CD14-positive monocyte (primary cell): ENCODE measurements around the gene NPR3. TPM values are rescaled to one million over a fixed set of nuclear protein-coding genes. Genes with fewer than 3 reads are reported as not detected.

Source experiments
- DNase-seq, 3 donors: peaks; one replicate each; pipeline ENCODE4 v3.0.0-alpha.2; 2011 to 2022
- H2AFZ ChIP-seq: 2 replicates; pipeline ENCODE4 v1.6.0; 2012; ENCODE audit warnings: mild to moderate bottlenecking, low read depth, low read length, inconsistent platforms; ENCODE audit not compliant: insufficient read depth, poor library complexity, severe bottlenecking
- H3K27ac ChIP-seq, 2 donors: 1 replicate in 1 of 2; 2 replicates in 1 of 2; pipeline ENCODE4 v1.5.1; 2012 to 2013; ENCODE audit warnings: low read length in 2 of 2, control low read depth in 1 of 2, inconsistent platforms in 1 of 2, low read depth in 1 of 2, mild to moderate bottlenecking in 1 of 2
- H3K27me3 ChIP-seq, 2 donors: one replicate each; pipeline versions ENCODE4 v1.6.0 to v1.6.1; 2011 to 2013; ENCODE audit warnings: low read length in 2 of 2; ENCODE audit not compliant: control insufficient read depth in 2 of 2, insufficient read depth in 2 of 2
- H3K36me3 ChIP-seq, 2 donors: replicated peaks in 1 of 2; 1 replicate in 1 of 2; 2 replicates in 1 of 2; pipeline versions ENCODE4 v1.5.1 to v1.6.1; 2012 to 2013; ENCODE audit warnings: low read length in 2 of 2, control low read depth in 1 of 2, inconsistent platforms in 1 of 2, mild to moderate bottlenecking in 1 of 2; ENCODE audit not compliant: insufficient read depth in 2 of 2, control insufficient read depth in 1 of 2
- H3K4me1 ChIP-seq, 2 donors: 1 replicate in 1 of 2; 2 replicates in 1 of 2; pipeline versions ENCODE4 v1.5.1 to v1.6.1; 2012 to 2013; ENCODE audit warnings: low read length in 2 of 2, control low read depth in 1 of 2, inconsistent platforms in 1 of 2, mild to moderate bottlenecking in 1 of 2, moderate library complexity in 1 of 2; ENCODE audit not compliant: insufficient read depth in 2 of 2, control insufficient read depth in 1 of 2
- H3K4me2 ChIP-seq: replicated peaks from 2 replicates; pipeline ENCODE3; 2012; ENCODE audit warnings: low read length, moderate library complexity, mild to moderate bottlenecking; ENCODE audit not compliant: poor library complexity, severe bottlenecking; ENCODE audit errors: extremely low read depth
- H3K4me3 ChIP-seq, 3 experiments: fragments of 200-600 bp in 1 of 3; sonication (generic) in 1 of 3; replicated peaks in 1 of 3; 1 replicate in 2 of 3; 2 replicates in 1 of 3; pipeline ENCODE4 v1.5.1; 2011 to 2013; ENCODE audit warnings: low read length in 3 of 3, mild to moderate bottlenecking in 3 of 3, control low read depth in 2 of 3, low read depth in 2 of 3, inconsistent platforms in 1 of 3, moderate library complexity in 1 of 3
- H3K79me2 ChIP-seq: 2 replicates; pipeline ENCODE4 v1.6.0; 2012; ENCODE audit warnings: mild to moderate bottlenecking, control low read depth, inconsistent platforms, low read length, moderate library complexity; ENCODE audit not compliant: insufficient read depth
- H3K9ac ChIP-seq: 2 replicates; pipeline ENCODE4 v1.6.0; 2017; ENCODE audit warnings: low read length, mild to moderate bottlenecking; ENCODE audit not compliant: insufficient read depth, poor library complexity, severe bottlenecking
- H3K9me3 ChIP-seq, 2 donors: replicated peaks in 1 of 2; 1 replicate in 1 of 2; 2 replicates in 1 of 2; pipeline versions ENCODE4 v1.5.1 to v1.6.1; 2012 to 2013; ENCODE audit warnings: low read length in 2 of 2, control low read depth in 1 of 2; ENCODE audit not compliant: control insufficient read depth in 1 of 2, insufficient read depth in 1 of 2
- H4K20me1 ChIP-seq: 2 replicates; pipeline ENCODE4 v1.6.0; 2012; ENCODE audit warnings: mild to moderate bottlenecking, low read length, control low read depth, moderate library complexity; ENCODE audit not compliant: insufficient read depth
- H3K27ac Mint-ChIP-seq, 7 donors: one replicate each; pipeline ENCODE4 v1.8.0; 2020; ENCODE audit warnings: mild to moderate bottlenecking in 7 of 7, mixed read lengths in 7 of 7, moderate library complexity in 6 of 7, inconsistent platforms in 2 of 7
- H3K27me3 Mint-ChIP-seq, 3 donors: one replicate each; pipeline ENCODE4 v1.8.0; 2021 to 2022; ENCODE audit warnings: low read depth in 3 of 3, mild to moderate bottlenecking in 3 of 3, mixed read lengths in 3 of 3, moderate library complexity in 3 of 3, inconsistent platforms in 1 of 3
- H3K36me3 Mint-ChIP-seq, 2 donors: one replicate each; pipeline ENCODE4 v1.8.0; 2020; ENCODE audit warnings: mixed read lengths in 2 of 2, inconsistent platforms in 1 of 2, mild to moderate bottlenecking in 1 of 2
- H3K4me1 Mint-ChIP-seq: one replicate; pipeline ENCODE4 v1.8.0; 2020; ENCODE audit warnings: mild to moderate bottlenecking, mixed read lengths
- H3K4me3 Mint-ChIP-seq, 2 donors: one replicate each; pipeline ENCODE4 v1.8.0; 2020; ENCODE audit warnings: mild to moderate bottlenecking in 2 of 2, mixed read lengths in 2 of 2, moderate library complexity in 1 of 2
- H3K9me3 Mint-ChIP-seq, 7 donors: one replicate each; pipeline ENCODE4 v1.8.0; 2020 to 2022; ENCODE audit warnings: mixed read lengths in 7 of 7, mild to moderate bottlenecking in 6 of 7, moderate library complexity in 6 of 7, inconsistent platforms in 2 of 7
- CTCF ChIP-seq: fragments of 200-600 bp; IDR thresholded peaks from one replicate; pipeline ENCODE4 v1.8.0; 2022; ENCODE audit warnings: antibody characterized with exemption, mild to moderate bottlenecking
- WGBS: methylation state at CpG from one replicate; pipeline ENCODE4 v1.1.5; 2013; ENCODE audit warnings: missing lambda C conversion rate; ENCODE audit not compliant: insufficient coverage; 5-methylcytosine and 5-hydroxymethylcytosine counted together
- intact Hi-C, 2 donors: fragments of 100-400 bp; cut with micrococcal nuclease; formaldehyde crosslinking; loops; one replicate each; pipeline versions ENCODE4 v1.15.0 to v1.15.1; 2023
- polyA plus RNA-seq, 3 donors: library from polyadenylated mRNA; depleted of rRNA in 1 of 3; unstranded in 2 of 3; stranded (reverse) in 1 of 3; fragments of 300-500 nt in 2 of 3; fragments of >200 nt in 1 of 3; fragmentation: Illumina TruSeq in 2 of 3; gene quantifications; 1 replicate in 2 of 3; 2 replicates in 1 of 3; pipeline ENCODE4 v1.2.3, GENCODE V29; 2012 to 2021

The NPR3 gene
- polyA plus RNA-seq, 3 donors: not detected

- Histone ChIP-seq H3K27ac (no peak overlapping the region), H4K20me1 (no peaks in the 10 kb centered on the region), H3K9ac (no peak overlapping the region), H3K4me2 (no peak overlapping the region), H3K4me3 (no peak overlapping the region), H2AFZ (no peak overlapping the region), H3K4me1 (peaks cover 4 to 5% of the 10 kb centered on the region in 2 donors), H3K9me3 (peaks cover 0 to 2% of the 10 kb centered on the region in 2 donors), H3K27me3 (no peaks in the 10 kb centered on the region), H3K79me2 (no peaks in the 10 kb centered on the region), H3K36me3 (no peaks in the 10 kb centered on the region)
- intact Hi-C loops: no loop called here
- Mint-ChIP-seq H3K4me1 (peaks cover 11% of the 10 kb centered on the region), H3K27ac (no peak overlapping the region), H3K27me3 (no peaks in the 10 kb centered on the region), H3K4me3 (no peak overlapping the region), H3K36me3 (no peaks in the 10 kb centered on the region), H3K9me3 (peaks cover 0 to 7% (median 4%) of the 10 kb centered on the region in 7 donors)
- WGBS: 94% methylated on average over 5 of the region's 7 CpGs
- no peak for TF ChIP-seq CTCF
- no peak for DNase-seq
Observed at GRCh38 chr5:32724526-32724925, 13.4 kb downstream of the NPR3 start.

- peaks cover 0 to 2% of the 10 kb centered on the region in 2 donors for H3K9me3 ChIP-seq
- peaks cover 0 to 6% (median 3%) of the 10 kb centered on the region in 7 donors for H3K9me3 Mint-ChIP-seq
- TF ChIP-seq CTCF: no peak
- intact Hi-C loops: no loop called here
- H4K20me1 ChIP-seq: no peaks in the 10 kb centered on the region
- H3K27ac Mint-ChIP-seq: no peak overlapping the region
- no peak for DNase-seq
- peak overlapping the region; percentile 57 for H2AFZ ChIP-seq
- H3K4me3 Mint-ChIP-seq: no peak overlapping the region
- H3K4me2 ChIP-seq: peak overlapping the region; percentile 17
- H3K4me1 Mint-ChIP-seq: peaks cover 13% of the 10 kb centered on the region
- H3K27ac ChIP-seq: no peak overlapping the region
- H3K79me2 ChIP-seq: no peaks in the 10 kb centered on the region
- H3K4me3 ChIP-seq: no peak overlapping the region
- WGBS: no CpG with 5 or more reads among the region's 3 CpGs
- H3K27me3 Mint-ChIP-seq: no peaks in the 10 kb centered on the region
- H3K36me3 Mint-ChIP-seq: no peaks in the 10 kb centered on the region
- H3K4me1 ChIP-seq: peaks cover 0 to 5% of the 10 kb centered on the region in 2 donors
- no peaks in the 10 kb centered on the region for H3K36me3 ChIP-seq
- no peak overlapping the region for H3K9ac ChIP-seq
- no peaks in the 10 kb centered on the region for H3K27me3 ChIP-seq
Observed at GRCh38 chr5:32726086-32726557, 15.0 kb downstream of the NPR3 start.
